GM11168 (cell line): ENCODE results near the gene OSCP1.

ENCODE experiments used
- in situ Hi-C: fragments of 300-500 bp; cut with MboI; formaldehyde crosslinking; loops from one replicate; pipeline ENCODE4 v1.12.0; 2022; ENCODE audit warnings: low sequenced_read_pairs; ENCODE audit not compliant: unreplicated experiment

OSCP1 gene

GRCh38 chr1:36450919-36451305 is 661 bp upstream of the OSCP1 start:
- in situ Hi-C loops = no loop called here

GRCh38 chr1:36448530-36449056 is 1.7 kb downstream of the OSCP1 start:
- in situ Hi-C loops = no loop called here

- in situ Hi-C loops = no loop called here
Observed at GRCh38 chr1:36447450-36447849, 2.8 kb downstream of the OSCP1 start.

- in situ Hi-C loops = no loop called here
Observed at GRCh38 chr1:36446746-36447145, 3.5 kb downstream of the OSCP1 start.

GRCh38 chr1:36446271-36446670 is 4.0 kb downstream of the OSCP1 start:
- in situ Hi-C loops = no loop called here

GRCh38 chr1:36443297-36443696 is 7.0 kb downstream of the OSCP1 start:
- in situ Hi-C loops = no loop called here

- in situ Hi-C loops = no loop called here
Observed at GRCh38 chr1:36442337-36442736, 7.9 kb downstream of the OSCP1 start.

- in situ Hi-C loops = no loop called here
Observed at GRCh38 chr1:36440646-36441045, 9.6 kb downstream of the OSCP1 start.

GRCh38 chr1:36440044-36440443 is 10.2 kb downstream of the OSCP1 start:
- in situ Hi-C loops = no loop called here

- in situ Hi-C loops = no loop called here
Observed at GRCh38 chr1:36438715-36439114, 11.5 kb downstream of the OSCP1 start.

GRCh38 chr1:36436821-36437220 is 13.4 kb downstream of the OSCP1 start:
- in situ Hi-C loops = no loop called here

GRCh38 chr1:36433102-36433501 is 17.1 kb downstream of the OSCP1 start:
- in situ Hi-C loops = no loop called here

- in situ Hi-C loops = no loop called here
Observed at GRCh38 chr1:36432616-36433015, 17.6 kb downstream of the OSCP1 start.

- in situ Hi-C loops = no loop called here
Observed at GRCh38 chr1:36425791-36426190, 24.5 kb downstream of the OSCP1 start.

GRCh38 chr1:36421649-36422048 is 28.6 kb downstream of the OSCP1 start:
- in situ Hi-C loops = loop anchor here (5.0 kb wide), 1 partner anchor 74 kb away; no protein-coding TSS in a partner anchor

- in situ Hi-C loops = loop anchor here (5.0 kb wide), 1 partner anchor 74 kb away; no protein-coding TSS in a partner anchor
Observed at GRCh38 chr1:36420836-36421317, 29.4 kb downstream of the OSCP1 start.

GRCh38 chr1:36420409-36420808 is 29.8 kb downstream of the OSCP1 start:
- in situ Hi-C loops = loop anchor here (5.0 kb wide), 1 partner anchor 73 kb away; no protein-coding TSS in a partner anchor

- in situ Hi-C loops = no loop called here
Observed at GRCh38 chr1:36419569-36419968, 30.7 kb downstream of the OSCP1 start.

GRCh38 chr1:36419140-36419539 is 31.1 kb downstream of the OSCP1 start:
- in situ Hi-C loops = no loop called here

GRCh38 chr1:36417931-36418330 is 32.3 kb downstream of the OSCP1 start:
- in situ Hi-C loops = no loop called here

- in situ Hi-C loops = no loop called here
Observed at GRCh38 chr1:36415661-36416326, 34.5 kb downstream of the OSCP1 start.

GRCh38 chr1:36414384-36414783 is 35.9 kb downstream of the OSCP1 start:
- in situ Hi-C loops = no loop called here
